ENCODE data around the gene GPX6. TPM values are rescaled to one million over a fixed set of nuclear protein-coding genes. Genes with fewer than 3 reads are reported as not detected.

The GPX6 gene
- total RNA-seq = not detected
- long read RNA-seq = 0 reads

DNA sequence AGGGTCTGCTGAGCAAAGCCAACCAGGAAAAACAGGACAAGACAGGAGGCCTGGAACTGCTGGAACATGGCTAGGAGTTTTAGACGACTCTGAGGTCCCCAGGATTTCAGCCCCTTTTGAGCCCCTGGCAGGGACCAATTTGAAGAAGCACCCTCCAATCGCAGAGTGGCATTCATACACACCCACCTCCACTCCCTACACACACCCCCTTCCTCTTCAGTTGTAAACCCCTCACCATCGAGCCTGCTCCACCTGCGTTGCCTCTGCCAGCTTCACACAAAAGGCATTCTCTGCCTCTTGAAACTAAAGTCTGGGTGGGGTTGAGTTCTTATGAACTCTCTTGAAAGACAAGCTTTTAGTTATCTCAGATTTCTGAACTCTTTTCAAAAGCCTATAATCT lies at the start of gene GPX6:
Gene GPX6, minus strand, starts transcription at position 118 of the 400 bp plus-strand sequence. Its CDS starts 50 bp downstream, at position 68.
- DNase-seq (no peak), ATAC-seq (no peak)
- H3K27me3 ChIP-seq (ENCODE audit: low read depth) = no peaks in the 10 kb centered on the region
- intact Hi-C loops (cut with DNase I) = no loop called here
- no peaks in the 10 kb centered on the region for H3K4me1 ChIP-seq
- TF ChIP-seq, protein P1, sequence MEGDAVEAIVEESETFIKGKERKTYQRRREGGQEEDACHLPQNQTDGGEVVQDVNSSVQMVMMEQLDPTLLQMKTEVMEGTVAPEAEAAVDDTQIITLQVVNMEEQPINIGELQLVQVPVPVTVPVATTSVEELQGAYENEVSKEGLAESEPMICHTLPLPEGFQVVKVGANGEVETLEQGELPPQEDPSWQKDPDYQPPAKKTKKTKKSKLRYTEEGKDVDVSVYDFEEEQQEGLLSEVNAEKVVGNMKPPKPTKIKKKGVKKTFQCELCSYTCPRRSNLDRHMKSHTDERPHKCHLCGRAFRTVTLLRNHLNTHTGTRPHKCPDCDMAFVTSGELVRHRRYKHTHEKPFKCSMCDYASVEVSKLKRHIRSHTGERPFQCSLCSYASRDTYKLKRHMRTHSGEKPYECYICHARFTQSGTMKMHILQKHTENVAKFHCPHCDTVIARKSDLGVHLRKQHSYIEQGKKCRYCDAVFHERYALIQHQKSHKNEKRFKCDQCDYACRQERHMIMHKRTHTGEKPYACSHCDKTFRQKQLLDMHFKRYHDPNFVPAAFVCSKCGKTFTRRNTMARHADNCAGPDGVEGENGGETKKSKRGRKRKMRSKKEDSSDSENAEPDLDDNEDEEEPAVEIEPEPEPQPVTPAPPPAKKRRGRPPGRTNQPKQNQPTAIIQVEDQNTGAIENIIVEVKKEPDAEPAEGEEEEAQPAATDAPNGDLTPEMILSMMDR (IDR thresholded peaks at IDR 0.05) = no peak
- no peak within 1 kb of the TSS for H3K27ac ChIP-seq
- H3K9me3 ChIP-seq = no peaks in the 10 kb centered on the region
- H3K36me3 ChIP-seq = no peaks in the 10 kb centered on the region
- H3K4me3 ChIP-seq = no peak within 1 kb of the TSS

DNA sequence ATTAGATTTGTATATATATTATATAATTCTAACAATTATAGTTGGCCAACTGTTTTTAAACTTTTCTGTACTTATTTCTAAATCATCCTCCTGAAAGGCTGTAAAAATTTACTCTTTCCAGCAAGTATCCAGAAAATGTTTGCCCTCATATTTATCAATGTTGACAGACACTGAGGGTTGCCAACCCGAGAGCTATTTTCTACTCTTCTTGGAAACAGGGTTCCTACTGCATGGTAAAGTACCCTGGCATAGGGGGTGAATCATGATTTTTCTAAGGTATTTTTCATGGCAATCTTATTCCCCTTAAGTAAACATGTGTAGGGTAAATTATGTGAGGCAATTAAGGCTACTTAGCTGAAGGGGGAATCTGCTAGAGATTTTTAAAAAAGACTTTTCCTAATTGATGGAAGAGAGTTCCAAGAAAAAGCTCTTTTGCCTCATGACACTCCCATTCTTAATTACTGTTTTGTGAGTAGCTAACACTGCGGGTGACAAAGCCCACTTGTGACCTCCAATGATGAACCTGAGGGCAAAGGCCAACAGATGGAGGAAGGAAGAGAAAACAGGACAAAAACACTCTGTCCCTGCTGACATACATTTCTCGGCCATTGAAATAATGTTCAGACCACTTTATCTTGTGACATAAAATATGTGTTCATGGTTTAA lies 48.0 kb upstream of the GPX6 start:
- TF ChIP-seq, protein P1 (IDR thresholded peaks at IDR 0.05) = no peak
- intact Hi-C loops (cut with DNase I) = no loop called here
- H3K27me3 ChIP-seq (ENCODE audit: low read depth) = peaks cover 5% of the 10 kb centered on the region

DNA sequence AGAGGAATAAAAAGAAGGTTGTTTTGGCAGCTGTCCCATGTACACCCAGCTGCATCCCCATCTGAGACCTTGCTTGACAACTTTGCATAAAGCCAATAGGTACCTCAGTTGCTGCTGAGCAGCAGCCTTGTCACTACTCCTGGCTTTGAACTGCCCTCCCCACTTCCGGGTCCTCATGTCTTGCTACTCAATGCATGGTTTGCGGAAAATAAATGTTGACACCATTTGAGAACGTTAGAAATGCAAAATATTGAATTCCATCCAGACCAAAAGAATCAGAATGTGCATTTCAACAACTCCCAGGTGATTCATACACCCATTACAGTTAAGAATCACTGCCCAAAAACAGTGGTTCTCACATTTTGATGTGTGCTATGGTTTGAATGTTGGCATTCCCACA lies 43.0 kb upstream of the GPX6 start:
- DNase-seq (no peak), ATAC-seq (no peak)
- TF ChIP-seq, protein P1 (IDR thresholded peaks at IDR 0.05) = no peak
- H3K9me3 ChIP-seq = no peaks in the 10 kb centered on the region
- H3K27me3 ChIP-seq (ENCODE audit: low read depth) = peaks cover 4% of the 10 kb centered on the region
- no peak overlapping the region for H3K27ac ChIP-seq
- no peak overlapping the region for H3K4me3 ChIP-seq
- H3K4me1 ChIP-seq = no peaks in the 10 kb centered on the region
- intact Hi-C loops (cut with DNase I) = no loop called here
- no peaks in the 10 kb centered on the region for H3K36me3 ChIP-seq

More for the DNA sequence above, 48.0 kb upstream of the GPX6 start:
- H3K4me1 ChIP-seq = no peaks in the 10 kb centered on the region
- ATAC-seq (no peak), DNase-seq (no peak)
- H3K4me3 ChIP-seq = no peak overlapping the region
- no peaks in the 10 kb centered on the region for H3K9me3 ChIP-seq
- H3K27ac ChIP-seq = no peak overlapping the region
- H3K36me3 ChIP-seq = no peaks in the 10 kb centered on the region

DNA sequence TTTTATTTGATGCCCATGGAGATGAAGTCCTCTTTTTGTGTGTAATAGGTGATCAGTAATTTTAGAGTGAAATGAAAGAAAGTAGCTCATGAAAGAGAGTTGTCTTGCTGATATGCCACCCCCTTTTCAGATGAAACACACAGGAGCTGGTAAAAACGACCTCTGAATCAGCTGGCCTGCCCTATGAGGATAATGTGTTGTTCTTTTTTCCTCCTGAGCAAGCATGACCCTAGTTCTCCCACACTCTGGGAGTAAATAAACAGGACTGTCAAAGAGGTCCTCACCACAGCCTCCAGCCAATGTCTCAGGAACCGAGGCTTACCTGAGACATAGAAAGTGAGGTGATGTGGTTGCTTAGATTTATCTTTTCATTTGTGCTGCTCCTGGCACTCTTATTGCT lies 39.5 kb upstream of the GPX6 start:
- no peak for ATAC-seq
- TF ChIP-seq, protein P1 (IDR thresholded peaks at IDR 0.05) = no peak
- intact Hi-C loops (cut with DNase I) = no loop called here
- Histone ChIP-seq H3K4me1 (no peaks in the 10 kb centered on the region), H3K4me3 (no peak overlapping the region), H3K27ac (no peak overlapping the region), H3K27me3 (ENCODE audit: low read depth) (peaks cover 4% of the 10 kb centered on the region), H3K36me3 (no peaks in the 10 kb centered on the region), H3K9me3 (no peaks in the 10 kb centered on the region)
- DNase-seq = no peak

GRCh38 chr6:28553986-28554881 lies 38.6 kb upstream of the GPX6 start:
- H3K27me3 ChIP-seq (ENCODE audit: low read depth) = peaks cover 4% of the 10 kb centered on the region
- TF ChIP-seq, protein P1 (IDR thresholded peaks at IDR 0.05) = no peak
- H3K9me3 ChIP-seq = no peaks in the 10 kb centered on the region
- H3K4me1 ChIP-seq = no peaks in the 10 kb centered on the region
- no peak overlapping the region for H3K27ac ChIP-seq
- no peak for DNase-seq
- intact Hi-C loops (cut with DNase I) = no loop called here
- no peak overlapping the region for H3K4me3 ChIP-seq
- ATAC-seq = peak in 1 of 2 donors; percentile 18
- no peaks in the 10 kb centered on the region for H3K36me3 ChIP-seq

All from lower lobe of right lung (tissue), 2 donors.